Stimulated activated CD4-positive, alpha-beta T cell treated with anti-CD3 and anti-CD28 coated beads, Interleukin-12 subunit alpha, Interleukin-12 subunit beta, amount 100 ng/mL, for 24 hours (primary cell): ENCODE data around the gene PAX6.

Experiments
- DNase-seq, 2 experiments: peaks; one replicate each; pipeline ENCODE4 v3.0.0-alpha.2; 2020; ENCODE audit warnings: low read depth in 2 of 2

PAX6 gene

GRCh38 chr11:31808721-31809540 is 2.2 kb downstream of the PAX6 start:
- DNase-seq = no peak

GRCh38 chr11:31807799-31808667 is 3.1 kb downstream of the PAX6 start:
- no peak for DNase-seq

DNA sequence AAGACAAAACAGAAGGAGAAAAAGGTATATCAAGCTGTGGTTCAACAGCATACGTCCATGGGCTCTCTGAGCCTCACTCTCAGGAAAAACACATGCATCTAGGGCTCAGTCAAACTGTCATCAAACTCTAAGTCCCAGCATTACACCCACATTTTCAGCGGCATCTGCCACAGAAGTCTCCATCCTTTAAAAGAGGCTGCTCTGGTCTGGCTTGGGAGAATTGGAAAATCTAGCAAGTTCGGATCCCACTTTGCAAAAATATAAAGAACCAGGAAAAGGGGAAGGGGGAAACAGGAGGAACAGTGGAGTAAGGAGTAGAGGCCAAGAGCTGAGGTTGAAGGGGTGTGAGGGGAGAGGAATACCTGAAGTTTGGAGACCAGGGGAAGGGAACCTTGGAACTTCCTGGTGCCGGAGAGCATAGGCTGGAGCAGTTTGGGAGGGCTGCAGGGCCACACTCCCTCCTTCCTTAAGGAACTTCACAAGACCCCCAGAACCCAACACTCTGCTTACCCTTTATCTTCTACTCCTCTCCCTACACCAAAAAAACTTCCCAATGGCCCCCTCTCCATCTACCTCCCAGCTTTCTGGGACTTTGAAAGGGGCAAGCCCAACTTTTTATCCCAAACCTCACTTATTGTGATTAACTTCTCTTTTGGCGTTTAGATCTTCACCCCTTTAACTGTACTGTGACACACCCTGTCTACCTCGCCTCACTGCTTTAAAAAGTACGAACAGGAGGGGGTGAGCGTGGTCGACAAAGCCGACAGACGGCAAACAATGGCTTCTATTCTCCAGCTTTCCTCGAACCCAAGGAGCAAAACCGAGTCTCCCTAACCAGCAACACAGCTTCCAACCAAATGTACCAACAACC is 4.0 kb downstream of the PAX6 start:
- no peak for DNase-seq

DNA sequence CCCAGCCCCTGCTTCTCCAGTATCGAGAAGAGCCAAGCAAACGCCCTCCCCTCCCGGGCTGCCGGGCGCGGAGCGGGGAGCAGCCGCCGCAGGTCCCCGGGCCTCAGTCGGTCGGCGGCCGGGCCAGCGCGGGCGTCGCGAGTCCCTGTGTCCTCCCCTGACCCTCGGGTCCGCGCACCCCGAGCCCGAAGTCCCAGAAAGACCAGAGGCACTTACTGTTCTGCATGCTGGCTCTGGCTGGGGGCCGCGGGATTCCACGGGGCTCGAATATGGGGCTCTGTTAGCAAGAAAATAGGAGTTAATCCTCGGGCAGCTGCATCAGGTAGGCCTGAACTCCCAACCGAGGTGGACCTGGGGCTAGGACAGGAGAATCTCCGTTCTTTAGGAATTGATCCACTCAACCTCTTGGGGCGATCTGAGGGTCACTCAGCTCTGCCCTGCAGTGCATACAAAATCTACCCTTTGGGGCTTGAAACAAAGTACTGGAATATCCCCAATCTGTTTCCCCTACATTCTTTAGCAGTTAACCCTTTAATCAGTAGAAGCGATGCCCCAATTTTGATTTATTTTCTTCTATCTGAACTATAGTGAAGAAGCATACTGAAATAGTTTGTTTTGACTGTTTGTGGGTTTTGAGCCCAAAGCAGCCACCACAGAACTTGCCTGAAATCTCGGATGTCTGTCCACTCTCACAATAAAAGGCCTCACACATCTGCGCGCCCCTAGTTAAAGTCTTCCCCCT is 4.8 kb downstream of the PAX6 start:
- no peak for DNase-seq

DNA sequence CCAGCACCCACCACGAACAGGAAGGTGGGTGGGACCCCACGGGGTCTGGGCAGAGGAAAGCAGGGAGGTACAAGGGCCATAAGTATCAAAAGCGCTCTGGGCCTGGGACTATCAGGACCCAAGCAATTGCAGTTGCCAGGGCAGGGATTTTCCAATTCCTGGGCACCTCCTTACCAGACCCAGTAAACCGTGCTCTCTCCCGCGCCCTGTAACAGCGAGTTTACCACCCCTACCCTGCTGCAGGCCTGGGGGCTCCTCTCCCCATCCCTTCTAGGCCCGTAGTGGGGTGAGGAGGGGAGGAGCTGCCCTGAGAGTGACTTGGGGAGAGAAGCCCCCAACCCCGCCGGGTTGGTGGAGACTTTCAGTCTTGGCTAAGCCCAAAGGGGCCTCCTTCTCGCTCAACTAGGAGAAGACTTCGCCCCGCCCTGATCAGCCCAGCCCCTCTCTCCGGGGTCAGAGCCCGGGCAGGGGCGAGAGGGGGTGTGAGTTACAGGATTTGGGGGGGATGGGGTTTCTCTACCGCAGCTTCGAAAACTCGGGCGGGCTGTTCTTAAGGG is 5.4 kb downstream of the PAX6 start:
- DNase-seq = no peak

DNA sequence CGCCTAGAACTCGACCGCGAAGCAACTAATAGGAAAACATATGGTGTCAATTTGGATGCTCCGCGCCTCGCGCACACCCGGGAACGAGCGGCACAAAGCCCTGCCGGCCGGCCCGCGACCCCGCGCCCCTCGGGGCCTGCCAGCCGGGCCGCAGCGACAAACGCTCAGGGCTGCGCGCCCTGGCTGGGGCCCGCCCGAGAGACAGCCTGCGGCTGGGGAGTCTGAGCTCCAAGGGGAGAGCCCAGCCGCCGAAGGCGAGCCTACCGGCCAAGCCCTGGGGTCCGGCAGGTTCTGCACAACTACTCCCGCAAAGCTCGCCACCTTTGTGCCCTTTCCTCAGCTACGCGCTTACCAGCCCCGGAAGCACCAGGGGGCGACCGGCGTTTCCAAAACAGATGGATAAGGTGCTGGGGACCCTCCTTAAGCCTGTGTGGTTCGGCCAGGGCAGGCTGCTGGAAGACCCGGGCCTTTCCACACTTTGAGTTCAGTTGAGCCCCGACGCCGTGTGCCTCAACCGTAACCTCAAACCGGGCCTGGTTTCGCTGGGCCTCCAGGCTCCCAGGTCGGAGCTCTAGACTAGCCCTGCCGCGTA is 6.0 kb downstream of the PAX6 start:
- no peak for DNase-seq

DNA sequence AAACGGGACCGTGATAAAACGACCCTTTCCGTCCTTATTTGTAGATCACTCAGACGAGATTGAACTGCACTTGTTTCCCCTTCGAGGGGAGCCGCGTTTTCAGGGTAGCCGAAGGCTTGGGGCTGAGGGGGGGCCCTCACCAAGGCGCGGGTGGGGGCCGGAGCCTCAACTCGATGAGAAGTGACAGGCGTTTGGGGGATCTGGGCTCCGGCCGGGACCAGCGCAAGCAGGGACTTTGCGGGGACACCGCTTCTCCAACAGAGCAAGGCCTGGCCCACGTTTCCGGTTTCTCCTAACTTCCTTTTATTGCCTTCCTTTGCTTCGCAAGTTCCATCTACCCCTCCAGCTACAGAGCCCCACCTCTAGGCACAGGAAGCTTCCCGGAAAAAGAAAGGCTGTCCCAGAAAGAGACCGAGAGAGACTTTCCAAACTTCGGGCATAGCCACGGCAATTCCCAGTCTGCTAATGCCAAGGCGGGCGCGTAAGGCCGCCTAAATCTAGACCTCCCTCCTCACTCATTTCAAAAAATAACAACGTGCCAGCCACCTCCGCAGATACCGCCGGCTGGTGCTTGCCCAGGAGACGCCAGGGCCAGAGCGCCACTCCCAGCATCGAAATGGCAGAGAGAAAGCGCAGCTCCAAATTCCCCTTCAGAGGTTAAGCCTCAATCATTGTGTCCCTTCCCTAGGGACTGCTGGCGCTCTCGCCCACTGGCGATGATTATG is 6.6 kb downstream of the PAX6 start:
- no peak for DNase-seq

GRCh38 chr11:31803813-31804311 is 7.3 kb downstream of the PAX6 start:
- DNase-seq = no peak

GRCh38 chr11:31802990-31803812 is 7.9 kb downstream of the PAX6 start:
- DNase-seq = no peak

GRCh38 chr11:31802609-31802989 is 8.5 kb downstream of the PAX6 start:
- no peak for DNase-seq

- no peak for DNase-seq
These were observed 9.0 kb downstream of the PAX6 start for GRCh38 chr11:31802000-31802551.

DNA sequence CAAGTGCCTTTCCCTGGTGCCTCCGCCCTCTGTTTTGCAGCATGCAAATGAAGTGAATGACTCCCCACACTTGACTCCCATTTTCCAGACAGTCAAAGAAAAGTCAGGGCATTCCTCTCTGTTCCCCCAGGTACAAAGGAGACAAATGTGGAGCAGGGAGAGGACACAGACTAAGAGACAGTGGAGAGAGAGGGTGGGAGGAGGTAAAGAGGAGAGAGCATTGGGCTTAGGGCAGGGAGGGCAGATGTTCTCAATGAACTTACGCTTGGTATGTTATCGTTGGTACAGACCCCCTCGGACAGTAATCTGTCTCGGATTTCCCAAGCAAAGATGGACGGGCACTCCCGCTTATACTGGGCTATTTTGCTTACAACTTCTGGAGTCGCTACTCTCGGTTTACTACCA is 9.8 kb downstream of the PAX6 start:
- DNase-seq = no peak

DNA sequence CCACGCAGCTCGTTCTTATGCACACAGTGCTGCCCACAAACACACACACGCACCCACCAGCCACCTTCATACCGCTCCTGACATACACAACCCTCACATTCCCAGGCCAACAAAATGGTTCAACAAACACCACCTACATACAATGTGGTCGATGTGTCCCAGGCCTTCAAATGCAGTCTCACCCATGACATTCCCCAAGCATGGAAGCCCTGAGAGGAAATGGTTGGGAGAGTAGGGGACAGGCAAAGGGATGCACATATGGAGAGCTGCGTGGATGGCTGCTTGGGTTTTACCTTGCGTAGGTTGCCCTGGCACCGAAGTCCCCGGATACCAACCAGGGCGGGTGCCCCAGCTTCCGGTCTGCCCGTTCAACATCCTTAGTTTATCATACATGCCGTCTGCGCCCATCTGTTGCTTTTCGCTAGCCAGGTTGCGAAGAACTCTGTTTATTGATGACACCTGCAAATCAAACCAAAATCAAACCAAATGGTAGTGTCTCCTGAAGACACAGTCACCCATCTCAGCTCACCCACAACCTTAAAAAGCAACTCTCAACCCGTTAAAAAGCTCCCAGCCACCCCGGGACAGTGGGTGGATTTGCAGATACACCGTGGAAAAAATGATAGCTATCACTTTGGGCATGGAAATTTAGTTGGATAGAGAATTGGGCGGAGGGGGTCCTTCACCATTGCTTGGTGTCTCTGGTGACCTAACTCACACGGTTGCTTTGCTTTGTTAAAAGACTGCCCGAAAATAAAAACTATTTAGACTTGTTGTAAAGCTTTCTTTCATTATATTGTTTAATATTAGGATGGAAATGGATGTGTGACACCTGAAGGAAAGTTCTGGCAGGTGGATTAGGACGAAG is 10.5 kb downstream of the PAX6 start:
- DNase-seq = no peak

DNA sequence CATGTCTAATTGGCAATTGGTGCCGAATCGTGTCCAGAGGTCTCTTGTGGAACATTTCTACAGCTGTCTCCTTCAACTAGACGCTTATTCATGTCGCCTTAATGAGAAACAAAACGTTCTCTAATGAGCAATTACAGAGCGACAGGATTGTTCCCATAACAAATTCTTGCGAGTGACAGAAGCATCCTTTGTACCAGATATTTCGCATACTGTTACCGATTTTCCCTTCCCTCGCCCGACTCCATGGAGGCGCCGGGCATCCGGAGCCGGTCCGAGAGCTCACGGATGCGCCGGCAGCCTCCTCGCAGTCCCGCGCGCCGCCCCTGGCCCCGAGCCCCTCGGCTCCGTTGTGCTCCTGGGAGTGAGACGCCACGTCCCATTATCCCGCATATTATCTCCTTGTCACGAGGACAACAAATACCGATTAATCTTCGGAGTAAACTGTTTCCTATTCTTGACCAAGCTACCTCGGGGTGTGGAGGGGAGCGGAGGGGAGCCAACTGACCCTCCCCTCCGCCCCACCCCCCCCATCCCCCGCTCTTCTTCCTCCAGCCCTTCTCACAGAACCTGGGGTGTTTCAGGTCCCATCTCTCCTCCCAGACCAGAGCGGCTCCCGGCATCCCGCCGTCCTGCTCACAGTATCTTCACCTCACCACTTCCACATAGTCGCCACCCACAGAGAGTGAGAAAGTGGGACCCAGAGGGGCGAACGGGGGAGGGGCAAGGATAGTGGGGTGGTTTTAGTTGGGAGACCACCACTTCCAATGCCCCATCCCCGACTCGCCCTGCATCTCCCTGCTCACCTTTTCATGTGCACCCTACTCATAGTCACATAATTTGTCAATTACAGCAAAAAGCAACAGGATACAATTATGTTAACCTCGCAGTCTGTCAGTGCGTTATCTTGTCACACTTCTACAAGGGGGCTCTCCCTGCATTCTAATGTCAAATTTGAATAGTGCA is 11.4 kb downstream of the PAX6 start:
- DNase-seq = no peak

GRCh38 chr11:31798554-31799434 is 12.3 kb downstream of the PAX6 start:
- DNase-seq = no peak
